HepG2 (cell line): ENCODE results near the gene ADGRF1.

Experiments
- CTCF ChIP-seq: sonication (generic); formaldehyde crosslinking; IDR thresholded peaks from 2 replicates; pipeline ENCODE4 v1.5.0; 2020; ENCODE audit warnings: mild to moderate bottlenecking, missing genetic modification reagents, moderate library complexity
- FOXK2 ChIP-seq: fragments of 450-650 bp; IDR thresholded peaks from 2 replicates; pipeline ENCODE4 v1.6.1; 2016
- FOXP1 ChIP-seq, 2 experiments: fragments of 450-650 bp in 1 of 2; IDR thresholded peaks; 2 replicates each; pipeline ENCODE4 v1.6.1; 2017 to 2018; ENCODE audit warnings: antibody characterized with exemption in 1 of 2
- GABPA ChIP-seq, 2 experiments: IDR thresholded peaks; 2 replicates each; pipeline ENCODE4 v1.6.1; 2011 to 2016; ENCODE audit warnings: low read depth in 2 of 2, low read length in 1 of 2, missing biosample characterization in 1 of 2, missing genetic modification characterization in 1 of 2
- RBFOX2 ChIP-seq: fragments of 200-400 bp; formaldehyde crosslinking; IDR thresholded peaks from 2 replicates; pipeline ENCODE4 v1.6.1; 2017; ENCODE audit warnings: low read depth, mild to moderate bottlenecking, low read length
- SP2 ChIP-seq: sonication (generic); formaldehyde crosslinking; IDR thresholded peaks from 2 replicates; pipeline ENCODE4 v1.5.1; 2020; ENCODE audit warnings: mild to moderate bottlenecking, missing genetic modification reagents
- USF2 ChIP-seq, 2 experiments: sonication (generic) in 1 of 2; formaldehyde crosslinking in 1 of 2; IDR thresholded peaks; 2 replicates each; pipeline versions ENCODE4 v1.5.1 to v1.6.1; 2011 to 2020; ENCODE audit warnings: borderline replicate concordance in 1 of 2, low read depth in 1 of 2, low read length in 1 of 2, mild to moderate bottlenecking in 1 of 2, missing genetic modification reagents in 1 of 2, moderate library complexity in 1 of 2
- ZNF263 ChIP-seq: sonication (generic); formaldehyde crosslinking; IDR thresholded peaks from 2 replicates; pipeline ENCODE4 v1.4.0; 2020; ENCODE audit warnings: missing genetic modification reagents
- ZNF431 ChIP-seq: sonication (generic); formaldehyde crosslinking; IDR thresholded peaks from 2 replicates; pipeline ENCODE4 v1.9.0; 2022; ENCODE audit warnings: missing genetic modification reagents, low read depth, mild to moderate bottlenecking, borderline replicate concordance
- ZSCAN21 ChIP-seq: sonication (generic); formaldehyde crosslinking; IDR thresholded peaks from 2 replicates; pipeline ENCODE4 v1.8.0; 2022; ENCODE audit warnings: mild to moderate bottlenecking, missing genetic modification reagents, moderate library complexity, borderline replicate concordance

- TF ChIP-seq ZNF431 (CRISPR knock-in tag) (no peak), USF2 (IDR thresholded peaks at IDR 0.05; ENCODE audit: low read depth, low read length) (no peak), USF2 (CRISPR knock-in tag; IDR thresholded peaks at IDR 0.05; ENCODE audit: borderline replicate concordance) (no peak), CTCF (CRISPR knock-in tag) (no peak), GABPA (IDR thresholded peaks at IDR 0.05; ENCODE audit: low read depth, low read length) (no peak), GABPA (CRISPR knock-in tag; IDR thresholded peaks at IDR 0.05; ENCODE audit: low read depth) (no peak), ZNF263 (no peak), FOXK2 (no peak), FOXP1 (IDR thresholded peaks at IDR 0.05) (no peak), FOXP1 (CRISPR knock-in tag; IDR thresholded peaks at IDR 0.05) (no peak), SP2 (CRISPR knock-in tag) (no peak), ZSCAN21 (no peak), RBFOX2 (no peak)
Measured at GRCh38 chr6:47059216-47059885, 17.2 kb upstream of the ADGRF1 start.
